Embryonic facial prominence (tissue), 1 donor: ENCODE data around the gene CNTNAP5.

Experiments used
- DNase-seq: peaks from one replicate; pipeline ENCODE4 v3.0.0-alpha.2; 2016; ENCODE audit errors: extremely low spot score

The CNTNAP5 gene

GRCh38 chr2:124153713-124154112, 128.6 kb downstream of the CNTNAP5 start:
- no peak for DNase-seq

GRCh38 chr2:124159166-124159565, 134.1 kb downstream of the CNTNAP5 start:
- DNase-seq = no peak

- no peak for DNase-seq
Measured at GRCh38 chr2:124161542-124161941, 136.5 kb downstream of the CNTNAP5 start.

- DNase-seq = no peak
Measured at GRCh38 chr2:124162256-124162655, 137.2 kb downstream of the CNTNAP5 start.

- no peak for DNase-seq
Measured at GRCh38 chr2:124163840-124164239, 138.8 kb downstream of the CNTNAP5 start.

GRCh38 chr2:124165698-124166097, 140.6 kb downstream of the CNTNAP5 start:
- no peak for DNase-seq

GRCh38 chr2:124171472-124172063, 146.5 kb downstream of the CNTNAP5 start:
- DNase-seq = no peak

- no peak for DNase-seq
Measured at GRCh38 chr2:124178719-124179118, 153.6 kb downstream of the CNTNAP5 start.

- no peak for DNase-seq
Measured at GRCh38 chr2:124180635-124181034, 155.5 kb downstream of the CNTNAP5 start.

GRCh38 chr2:124186801-124187200, 161.7 kb downstream of the CNTNAP5 start:
- DNase-seq = no peak

- no peak for DNase-seq
Measured at GRCh38 chr2:124187948-124188347, 162.9 kb downstream of the CNTNAP5 start.

- no peak for DNase-seq
Measured at GRCh38 chr2:124193706-124194105, 168.6 kb downstream of the CNTNAP5 start.

- DNase-seq = no peak
Measured at GRCh38 chr2:124201713-124202112, 176.6 kb downstream of the CNTNAP5 start.

- no peak for DNase-seq
Measured at GRCh38 chr2:124209441-124209840, 184.4 kb downstream of the CNTNAP5 start.

GRCh38 chr2:124211461-124211860, 186.4 kb downstream of the CNTNAP5 start:
- DNase-seq = no peak

GRCh38 chr2:124213977-124214587, 189.0 kb downstream of the CNTNAP5 start:
- no peak for DNase-seq

GRCh38 chr2:124246170-124246569, 221.1 kb downstream of the CNTNAP5 start:
- no peak for DNase-seq

- no peak for DNase-seq
Measured at GRCh38 chr2:124248386-124248785, 223.3 kb downstream of the CNTNAP5 start.

- no peak for DNase-seq
Measured at GRCh38 chr2:124250433-124250832, 225.3 kb downstream of the CNTNAP5 start.

- no peak for DNase-seq
Measured at GRCh38 chr2:124254621-124255020, 229.5 kb downstream of the CNTNAP5 start.

GRCh38 chr2:124257120-124257519, 232.0 kb downstream of the CNTNAP5 start:
- DNase-seq = no peak

- no peak for DNase-seq
Measured at GRCh38 chr2:124258140-124258880, 233.2 kb downstream of the CNTNAP5 start.

GRCh38 chr2:124261456-124261855, 236.4 kb downstream of the CNTNAP5 start:
- no peak for DNase-seq
